Measurements from ENCODE around the gene KIZ.

DNA sequence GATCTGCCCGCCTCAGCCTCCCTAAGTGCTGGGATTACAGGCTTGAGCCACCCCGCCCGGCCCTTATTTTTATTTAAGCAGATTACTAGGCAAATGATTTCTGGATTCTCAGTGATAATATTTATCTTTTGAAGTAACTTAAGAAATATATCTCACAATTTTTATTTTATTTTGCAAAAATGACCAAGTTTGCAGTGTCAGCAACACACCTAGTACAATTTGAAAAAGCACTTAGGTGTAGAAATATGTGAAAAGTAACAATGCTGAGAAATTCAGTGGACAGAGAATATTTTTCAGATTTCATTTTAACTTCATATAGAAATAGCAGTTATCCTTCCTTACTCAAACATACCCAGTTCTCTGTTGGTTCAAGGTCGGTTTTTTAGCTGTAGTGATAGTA, 98.3 kb downstream of the KIZ start:
- TF ChIP-seq, protein P1, sequence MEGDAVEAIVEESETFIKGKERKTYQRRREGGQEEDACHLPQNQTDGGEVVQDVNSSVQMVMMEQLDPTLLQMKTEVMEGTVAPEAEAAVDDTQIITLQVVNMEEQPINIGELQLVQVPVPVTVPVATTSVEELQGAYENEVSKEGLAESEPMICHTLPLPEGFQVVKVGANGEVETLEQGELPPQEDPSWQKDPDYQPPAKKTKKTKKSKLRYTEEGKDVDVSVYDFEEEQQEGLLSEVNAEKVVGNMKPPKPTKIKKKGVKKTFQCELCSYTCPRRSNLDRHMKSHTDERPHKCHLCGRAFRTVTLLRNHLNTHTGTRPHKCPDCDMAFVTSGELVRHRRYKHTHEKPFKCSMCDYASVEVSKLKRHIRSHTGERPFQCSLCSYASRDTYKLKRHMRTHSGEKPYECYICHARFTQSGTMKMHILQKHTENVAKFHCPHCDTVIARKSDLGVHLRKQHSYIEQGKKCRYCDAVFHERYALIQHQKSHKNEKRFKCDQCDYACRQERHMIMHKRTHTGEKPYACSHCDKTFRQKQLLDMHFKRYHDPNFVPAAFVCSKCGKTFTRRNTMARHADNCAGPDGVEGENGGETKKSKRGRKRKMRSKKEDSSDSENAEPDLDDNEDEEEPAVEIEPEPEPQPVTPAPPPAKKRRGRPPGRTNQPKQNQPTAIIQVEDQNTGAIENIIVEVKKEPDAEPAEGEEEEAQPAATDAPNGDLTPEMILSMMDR (conservative IDR thresholded peaks at IDR 0.05; ENCODE audit: low read depth, low read length), result no peak
- TF ChIP-seq EZH2 (IDR thresholded peaks at IDR 0.05; ENCODE audit: low read length, unreplicated experiment) (no peak), EZH2phosphoT487 (IDR thresholded peaks at IDR 0.05; ENCODE audit: borderline replicate concordance, low read length) (no peak)
